ENCODE data around the gene CFAP141.

The CFAP141 gene

DNA sequence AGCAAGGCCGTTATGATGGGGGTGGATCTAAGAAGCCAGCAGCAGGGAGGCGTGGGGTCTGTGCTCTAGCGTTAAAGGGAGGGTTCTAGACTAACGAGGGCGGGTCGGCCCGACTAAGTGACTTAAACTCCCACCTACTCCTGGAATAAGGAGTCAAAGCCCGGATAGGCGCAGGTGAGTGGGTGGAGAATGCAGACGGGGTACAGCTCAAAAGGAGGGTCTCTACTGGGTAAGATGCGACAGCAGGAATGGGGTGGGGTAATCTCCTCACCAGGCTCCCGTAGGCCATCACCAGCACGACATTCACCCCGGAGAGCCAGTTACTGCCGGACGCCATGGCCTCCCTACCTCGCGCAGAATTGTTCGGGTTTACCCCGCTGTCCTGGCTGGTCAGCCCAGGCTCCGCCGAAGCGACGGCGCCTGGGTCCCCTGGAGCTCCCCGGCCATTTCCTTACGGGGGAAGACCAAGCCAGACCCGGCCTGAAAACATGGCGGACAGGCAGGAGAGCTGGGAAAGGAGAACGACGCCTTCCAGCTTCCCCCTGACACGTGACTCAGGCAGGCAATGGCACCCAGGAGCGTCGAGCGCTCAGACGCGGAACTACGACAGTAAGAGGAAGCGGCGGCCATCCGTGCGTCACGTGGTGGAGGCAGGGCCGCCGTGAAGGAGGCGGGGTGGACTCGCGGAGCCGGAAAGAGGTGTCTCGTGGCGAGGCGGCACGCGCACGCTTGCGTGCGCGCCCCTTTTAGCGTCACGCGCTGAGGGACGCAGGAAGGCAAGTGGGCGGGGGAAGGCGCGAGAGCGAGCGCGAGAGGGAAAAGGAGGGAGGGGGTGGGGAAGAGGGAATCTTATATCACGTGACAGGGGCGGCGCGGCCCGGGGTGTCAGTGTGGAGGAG is 14.2 kb upstream of the CFAP141 start, which contains the start of gene UBAP2L (continued):
- TF ChIP-seq, protein P1, sequence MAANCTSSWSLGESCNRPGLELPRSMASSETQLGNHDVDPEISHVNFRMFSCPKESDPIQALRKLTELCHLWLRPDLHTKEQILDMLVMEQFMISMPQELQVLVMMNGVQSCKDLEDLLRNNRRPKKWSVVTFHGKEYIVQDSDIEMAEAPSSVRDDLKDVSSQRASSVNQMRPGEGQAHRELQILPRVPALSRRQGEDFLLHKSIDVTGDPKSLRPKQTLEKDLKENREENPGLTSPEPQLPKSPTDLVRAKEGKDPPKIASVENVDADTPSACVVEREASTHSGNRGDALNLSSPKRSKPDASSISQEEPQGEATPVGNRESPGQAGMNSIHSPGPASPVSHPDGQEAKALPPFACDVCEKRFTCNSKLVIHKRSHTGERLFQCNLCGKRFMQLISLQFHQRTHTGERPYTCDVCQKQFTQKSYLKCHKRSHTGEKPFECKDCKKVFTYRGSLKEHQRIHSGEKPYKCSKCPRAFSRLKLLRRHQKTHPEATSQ (tag by site-specific recombination; IDR thresholded peaks at IDR 0.05) = no peak
- 0 out of 2 replicates have a peak, but pooled peaks have one; percentile 45 for TF ChIP-seq TRIM28 (IDR thresholded peaks at IDR 0.05; ENCODE audit: borderline replicate concordance, low read length)
- 0 out of 2 replicates have a peak, but pooled peaks have one; percentile 25 for TF ChIP-seq ZBTB48 (tag by site-specific recombination; IDR thresholded peaks at IDR 0.05)
- TF ChIP-seq, protein P2, sequence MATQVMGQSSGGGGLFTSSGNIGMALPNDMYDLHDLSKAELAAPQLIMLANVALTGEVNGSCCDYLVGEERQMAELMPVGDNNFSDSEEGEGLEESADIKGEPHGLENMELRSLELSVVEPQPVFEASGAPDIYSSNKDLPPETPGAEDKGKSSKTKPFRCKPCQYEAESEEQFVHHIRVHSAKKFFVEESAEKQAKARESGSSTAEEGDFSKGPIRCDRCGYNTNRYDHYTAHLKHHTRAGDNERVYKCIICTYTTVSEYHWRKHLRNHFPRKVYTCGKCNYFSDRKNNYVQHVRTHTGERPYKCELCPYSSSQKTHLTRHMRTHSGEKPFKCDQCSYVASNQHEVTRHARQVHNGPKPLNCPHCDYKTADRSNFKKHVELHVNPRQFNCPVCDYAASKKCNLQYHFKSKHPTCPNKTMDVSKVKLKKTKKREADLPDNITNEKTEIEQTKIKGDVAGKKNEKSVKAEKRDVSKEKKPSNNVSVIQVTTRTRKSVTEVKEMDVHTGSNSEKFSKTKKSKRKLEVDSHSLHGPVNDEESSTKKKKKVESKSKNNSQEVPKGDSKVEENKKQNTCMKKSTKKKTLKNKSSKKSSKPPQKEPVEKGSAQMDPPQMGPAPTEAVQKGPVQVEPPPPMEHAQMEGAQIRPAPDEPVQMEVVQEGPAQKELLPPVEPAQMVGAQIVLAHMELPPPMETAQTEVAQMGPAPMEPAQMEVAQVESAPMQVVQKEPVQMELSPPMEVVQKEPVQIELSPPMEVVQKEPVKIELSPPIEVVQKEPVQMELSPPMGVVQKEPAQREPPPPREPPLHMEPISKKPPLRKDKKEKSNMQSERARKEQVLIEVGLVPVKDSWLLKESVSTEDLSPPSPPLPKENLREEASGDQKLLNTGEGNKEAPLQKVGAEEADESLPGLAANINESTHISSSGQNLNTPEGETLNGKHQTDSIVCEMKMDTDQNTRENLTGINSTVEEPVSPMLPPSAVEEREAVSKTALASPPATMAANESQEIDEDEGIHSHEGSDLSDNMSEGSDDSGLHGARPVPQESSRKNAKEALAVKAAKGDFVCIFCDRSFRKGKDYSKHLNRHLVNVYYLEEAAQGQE (tag by site-specific recombination; IDR thresholded peaks at IDR 0.05) = peak; percentile 27; the same call in 1 of the 2 replicates
- peak; percentile 47; the same call in 1 of the 2 replicates for TF ChIP-seq KLF8 (tag by site-specific recombination; IDR thresholded peaks at IDR 0.05)
- TF ChIP-seq ZNF426 (tag by site-specific recombination; IDR thresholded peaks at IDR 0.05) = no peak
- TF ChIP-seq, protein P3, sequence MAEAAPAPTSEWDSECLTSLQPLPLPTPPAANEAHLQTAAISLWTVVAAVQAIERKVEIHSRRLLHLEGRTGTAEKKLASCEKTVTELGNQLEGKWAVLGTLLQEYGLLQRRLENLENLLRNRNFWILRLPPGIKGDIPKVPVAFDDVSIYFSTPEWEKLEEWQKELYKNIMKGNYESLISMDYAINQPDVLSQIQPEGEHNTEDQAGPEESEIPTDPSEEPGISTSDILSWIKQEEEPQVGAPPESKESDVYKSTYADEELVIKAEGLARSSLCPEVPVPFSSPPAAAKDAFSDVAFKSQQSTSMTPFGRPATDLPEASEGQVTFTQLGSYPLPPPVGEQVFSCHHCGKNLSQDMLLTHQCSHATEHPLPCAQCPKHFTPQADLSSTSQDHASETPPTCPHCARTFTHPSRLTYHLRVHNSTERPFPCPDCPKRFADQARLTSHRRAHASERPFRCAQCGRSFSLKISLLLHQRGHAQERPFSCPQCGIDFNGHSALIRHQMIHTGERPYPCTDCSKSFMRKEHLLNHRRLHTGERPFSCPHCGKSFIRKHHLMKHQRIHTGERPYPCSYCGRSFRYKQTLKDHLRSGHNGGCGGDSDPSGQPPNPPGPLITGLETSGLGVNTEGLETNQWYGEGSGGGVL (tag by site-specific recombination; IDR thresholded peaks at IDR 0.05) = peak; percentile 91
- no peak for TF ChIP-seq ZFP41 (tag by site-specific recombination; IDR thresholded peaks at IDR 0.05; ENCODE audit: borderline replicate concordance)
- TF ChIP-seq, protein P4, sequence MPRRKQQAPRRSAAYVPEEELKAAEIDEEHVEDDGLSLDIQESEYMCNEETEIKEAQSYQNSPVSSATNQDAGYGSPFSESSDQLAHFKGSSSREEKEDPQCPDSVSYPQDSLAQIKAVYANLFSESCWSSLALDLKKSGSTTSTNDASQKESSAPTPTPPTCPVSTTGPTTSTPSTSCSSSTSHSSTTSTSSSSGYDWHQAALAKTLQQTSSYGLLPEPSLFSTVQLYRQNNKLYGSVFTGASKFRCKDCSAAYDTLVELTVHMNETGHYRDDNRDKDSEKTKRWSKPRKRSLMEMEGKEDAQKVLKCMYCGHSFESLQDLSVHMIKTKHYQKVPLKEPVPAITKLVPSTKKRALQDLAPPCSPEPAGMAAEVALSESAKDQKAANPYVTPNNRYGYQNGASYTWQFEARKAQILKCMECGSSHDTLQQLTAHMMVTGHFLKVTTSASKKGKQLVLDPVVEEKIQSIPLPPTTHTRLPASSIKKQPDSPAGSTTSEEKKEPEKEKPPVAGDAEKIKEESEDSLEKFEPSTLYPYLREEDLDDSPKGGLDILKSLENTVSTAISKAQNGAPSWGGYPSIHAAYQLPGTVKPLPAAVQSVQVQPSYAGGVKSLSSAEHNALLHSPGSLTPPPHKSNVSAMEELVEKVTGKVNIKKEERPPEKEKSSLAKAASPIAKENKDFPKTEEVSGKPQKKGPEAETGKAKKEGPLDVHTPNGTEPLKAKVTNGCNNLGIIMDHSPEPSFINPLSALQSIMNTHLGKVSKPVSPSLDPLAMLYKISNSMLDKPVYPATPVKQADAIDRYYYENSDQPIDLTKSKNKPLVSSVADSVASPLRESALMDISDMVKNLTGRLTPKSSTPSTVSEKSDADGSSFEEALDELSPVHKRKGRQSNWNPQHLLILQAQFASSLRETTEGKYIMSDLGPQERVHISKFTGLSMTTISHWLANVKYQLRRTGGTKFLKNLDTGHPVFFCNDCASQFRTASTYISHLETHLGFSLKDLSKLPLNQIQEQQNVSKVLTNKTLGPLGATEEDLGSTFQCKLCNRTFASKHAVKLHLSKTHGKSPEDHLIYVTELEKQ (tag by site-specific recombination; IDR thresholded peaks at IDR 0.05; ENCODE audit: borderline replicate concordance) = peak; percentile 8; the same call in 1 of the 2 replicates
- peak; percentile 73; the same call in 1 of the 2 replicates for TF ChIP-seq ZNF394 (tag by site-specific recombination; IDR thresholded peaks at IDR 0.05; ENCODE audit: borderline replicate concordance)
- no peak for TF ChIP-seq ZNF514 (tag by site-specific recombination; IDR thresholded peaks at IDR 0.05)
- TF ChIP-seq ZBTB8A (tag by site-specific recombination; IDR thresholded peaks at IDR 0.05) = 0 out of 2 replicates have a peak, but pooled peaks have one; percentile 20
- TF ChIP-seq, protein P5, sequence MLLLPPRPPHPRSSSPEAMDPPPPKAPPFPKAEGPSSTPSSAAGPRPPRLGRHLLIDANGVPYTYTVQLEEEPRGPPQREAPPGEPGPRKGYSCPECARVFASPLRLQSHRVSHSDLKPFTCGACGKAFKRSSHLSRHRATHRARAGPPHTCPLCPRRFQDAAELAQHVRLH (tag by site-specific recombination; IDR thresholded peaks at IDR 0.05) = peak; percentile 65
- no peak for TF ChIP-seq MEIS1 (CRISPR knock-in tag; IDR thresholded peaks at IDR 0.05; ENCODE audit: borderline replicate concordance)
- 0 out of 2 replicates have a peak, but pooled peaks have one; percentile 71 for TF ChIP-seq ZNF660 (tag by site-specific recombination; IDR thresholded peaks at IDR 0.05)
- TF ChIP-seq GFI1B (tag by site-specific recombination; IDR thresholded peaks at IDR 0.05) = no peak
- no peak for TF ChIP-seq ZNF670 (tag by site-specific recombination; IDR thresholded peaks at IDR 0.05; ENCODE audit: low read depth)
- TF ChIP-seq PRDM1 (tag by site-specific recombination; IDR thresholded peaks at IDR 0.05) = peak; percentile 73
- TF ChIP-seq ZEB2 (tag by site-specific recombination; IDR thresholded peaks at IDR 0.05) = peak; percentile 88
- TF ChIP-seq, protein P6, sequence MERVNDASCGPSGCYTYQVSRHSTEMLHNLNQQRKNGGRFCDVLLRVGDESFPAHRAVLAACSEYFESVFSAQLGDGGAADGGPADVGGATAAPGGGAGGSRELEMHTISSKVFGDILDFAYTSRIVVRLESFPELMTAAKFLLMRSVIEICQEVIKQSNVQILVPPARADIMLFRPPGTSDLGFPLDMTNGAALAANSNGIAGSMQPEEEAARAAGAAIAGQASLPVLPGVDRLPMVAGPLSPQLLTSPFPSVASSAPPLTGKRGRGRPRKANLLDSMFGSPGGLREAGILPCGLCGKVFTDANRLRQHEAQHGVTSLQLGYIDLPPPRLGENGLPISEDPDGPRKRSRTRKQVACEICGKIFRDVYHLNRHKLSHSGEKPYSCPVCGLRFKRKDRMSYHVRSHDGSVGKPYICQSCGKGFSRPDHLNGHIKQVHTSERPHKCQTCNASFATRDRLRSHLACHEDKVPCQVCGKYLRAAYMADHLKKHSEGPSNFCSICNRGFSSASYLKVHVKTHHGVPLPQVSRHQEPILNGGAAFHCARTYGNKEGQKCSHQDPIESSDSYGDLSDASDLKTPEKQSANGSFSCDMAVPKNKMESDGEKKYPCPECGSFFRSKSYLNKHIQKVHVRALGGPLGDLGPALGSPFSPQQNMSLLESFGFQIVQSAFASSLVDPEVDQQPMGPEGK (tag by site-specific recombination; IDR thresholded peaks at IDR 0.05) = peak; percentile 10
- TF ChIP-seq ZNF585B (tag by site-specific recombination; IDR thresholded peaks at IDR 0.05) = no peak
- TF ChIP-seq YY1 (tag by site-specific recombination; IDR thresholded peaks at IDR 0.05) = peak; percentile 98
- TF ChIP-seq ZNF335 (tag by site-specific recombination; conservative IDR thresholded peaks at IDR 0.05) = peak; percentile 87
- TF ChIP-seq MYNN (tag by site-specific recombination; IDR thresholded peaks at IDR 0.05; ENCODE audit: borderline replicate concordance) = no peak
- no peak for TF ChIP-seq SCRT1 (tag by site-specific recombination; IDR thresholded peaks at IDR 0.05; ENCODE audit: borderline replicate concordance)
